Calu3 (cell line): ENCODE measurements around the gene LDLRAD4. TPM values are rescaled to one million over a fixed set of nuclear protein-coding genes. Genes with fewer than 3 reads are reported as not detected.

ENCODE experiments used
- BruUV-seq: library from RNA; stranded (reverse); fragments of 400-500 nt; replicated peaks from 2 replicates; lab custom pipeline; 2021; lab: Mats Ljungman, UMichigan
- CTCF ChIA-PET: fragments of 300-600 bp; sonication (Branson Sonifier 250); formaldehyde crosslinking; loops from one replicate; lab custom pipeline; 2022; ENCODE audit warnings: antibody characterized with exemption; lab: Charles Lee
- DNase-seq: peaks from one replicate; pipeline ENCODE4 v3.0.0; 2022
- H3K27ac Mint-ChIP-seq: one replicate; pipeline ENCODE4 v1.8.0; 2022; ENCODE audit warnings: mixed read lengths; ENCODE audit not compliant: unreplicated experiment
- H3K27me3 Mint-ChIP-seq: one replicate; pipeline ENCODE4 v1.8.0; 2022; ENCODE audit warnings: mixed read lengths; ENCODE audit not compliant: unreplicated experiment
- H3K36me3 Mint-ChIP-seq: one replicate; pipeline ENCODE4 v1.8.0; 2022; ENCODE audit warnings: mild to moderate bottlenecking, moderate library complexity, mixed read lengths; ENCODE audit not compliant: insufficient read depth, unreplicated experiment
- H3K4me1 Mint-ChIP-seq: one replicate; pipeline ENCODE4 v1.8.0; 2022; ENCODE audit warnings: mild to moderate bottlenecking, low read depth, mixed read lengths; ENCODE audit not compliant: unreplicated experiment
- H3K4me3 Mint-ChIP-seq: one replicate; pipeline ENCODE4 v1.8.0; 2022; ENCODE audit warnings: mild to moderate bottlenecking, low read depth, moderate library complexity, mixed read lengths; ENCODE audit not compliant: unreplicated experiment
- H3K9me3 Mint-ChIP-seq: one replicate; pipeline ENCODE4 v1.8.0; 2022; ENCODE audit warnings: low read depth, mixed read lengths; ENCODE audit not compliant: unreplicated experiment
- intact Hi-C: fragments of 100-400 bp; cut with micrococcal nuclease; formaldehyde crosslinking; loops from one replicate; pipeline ENCODE4 v1.10.0; 2022; ENCODE audit not compliant: unreplicated experiment
- total RNA-seq: library from RNA; stranded (reverse); gene quantifications from 2 replicates; pipeline ENCODE4 v1.2.3, GENCODE V29; 2022
- TF ChIP-seq, protein P1 (sequence below): fragments of 200-600 bp; IDR thresholded peaks from one replicate; pipeline ENCODE4 v1.8.0; 2022; ENCODE audit warnings: antibody characterized with exemption; ENCODE audit not compliant: unreplicated experiment

The LDLRAD4 gene
- total RNA-seq, 1 experiment from 2014 or later = 0.50 TPM

DNA sequence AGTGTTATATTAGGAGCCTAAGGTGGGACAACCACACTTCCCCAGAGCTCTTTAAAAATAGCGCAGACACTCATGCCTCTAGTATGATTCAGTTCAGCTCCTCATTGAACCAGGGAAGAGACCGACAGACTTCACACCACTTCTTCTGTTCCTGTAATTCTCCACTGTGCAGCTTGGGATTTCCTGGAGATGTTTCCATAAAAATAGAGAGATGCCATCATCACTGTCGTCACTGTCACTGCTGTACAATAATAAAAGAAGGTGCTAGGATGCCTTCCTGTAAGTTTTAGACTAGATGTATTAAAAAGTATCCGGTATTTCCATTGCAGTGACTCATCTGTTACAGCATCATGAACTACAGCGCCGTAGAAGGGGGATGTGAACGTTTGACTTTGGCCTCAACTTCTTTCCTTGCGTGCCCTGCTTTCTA is 396.9 kb downstream of the LDLRAD4 start:
- H3K4me3 Mint-ChIP-seq = no peak overlapping the region
- CTCF ChIA-PET = no interaction called here
- H3K4me1 Mint-ChIP-seq = no peaks in the 10 kb centered on the region
- no peaks in the 10 kb centered on the region for H3K36me3 Mint-ChIP-seq
- TF ChIP-seq, protein P1, sequence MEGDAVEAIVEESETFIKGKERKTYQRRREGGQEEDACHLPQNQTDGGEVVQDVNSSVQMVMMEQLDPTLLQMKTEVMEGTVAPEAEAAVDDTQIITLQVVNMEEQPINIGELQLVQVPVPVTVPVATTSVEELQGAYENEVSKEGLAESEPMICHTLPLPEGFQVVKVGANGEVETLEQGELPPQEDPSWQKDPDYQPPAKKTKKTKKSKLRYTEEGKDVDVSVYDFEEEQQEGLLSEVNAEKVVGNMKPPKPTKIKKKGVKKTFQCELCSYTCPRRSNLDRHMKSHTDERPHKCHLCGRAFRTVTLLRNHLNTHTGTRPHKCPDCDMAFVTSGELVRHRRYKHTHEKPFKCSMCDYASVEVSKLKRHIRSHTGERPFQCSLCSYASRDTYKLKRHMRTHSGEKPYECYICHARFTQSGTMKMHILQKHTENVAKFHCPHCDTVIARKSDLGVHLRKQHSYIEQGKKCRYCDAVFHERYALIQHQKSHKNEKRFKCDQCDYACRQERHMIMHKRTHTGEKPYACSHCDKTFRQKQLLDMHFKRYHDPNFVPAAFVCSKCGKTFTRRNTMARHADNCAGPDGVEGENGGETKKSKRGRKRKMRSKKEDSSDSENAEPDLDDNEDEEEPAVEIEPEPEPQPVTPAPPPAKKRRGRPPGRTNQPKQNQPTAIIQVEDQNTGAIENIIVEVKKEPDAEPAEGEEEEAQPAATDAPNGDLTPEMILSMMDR = no peak
- H3K27ac Mint-ChIP-seq = no peak overlapping the region
- BruUV-seq = no TSS peak
- peaks cover 90% of the 10 kb centered on the region for H3K27me3 Mint-ChIP-seq
- H3K9me3 Mint-ChIP-seq = no peaks in the 10 kb centered on the region
- intact Hi-C loops = no loop called here
- no peak for DNase-seq

DNA sequence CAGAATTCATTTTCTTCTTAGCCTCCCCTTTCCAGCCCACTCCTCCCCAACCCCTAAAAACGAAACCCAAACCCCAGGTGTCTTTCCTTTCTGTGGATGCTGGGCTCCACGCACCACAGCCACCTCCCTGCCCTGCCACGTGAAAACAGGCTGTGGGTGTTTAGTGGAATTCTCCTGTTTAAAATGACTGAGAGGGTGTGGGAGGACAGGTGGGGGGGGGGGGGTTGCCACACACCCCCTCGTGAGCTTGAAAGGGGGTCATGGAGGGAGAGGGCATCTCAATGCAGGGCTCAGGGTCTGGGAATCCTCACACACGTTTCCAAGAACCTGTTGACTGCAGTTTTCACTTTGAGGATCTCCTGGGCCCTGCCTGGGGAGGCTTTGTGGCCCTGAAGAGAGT is 397.5 kb downstream of the LDLRAD4 start:
- no peaks in the 10 kb centered on the region for H3K36me3 Mint-ChIP-seq
- BruUV-seq = no TSS peak
- no peak for DNase-seq
- H3K27me3 Mint-ChIP-seq = peaks cover 93% of the 10 kb centered on the region
- H3K27ac Mint-ChIP-seq = no peak overlapping the region
- CTCF ChIA-PET = no interaction called here
- TF ChIP-seq, protein P1 = no peak
- intact Hi-C loops = no loop called here
- no peak overlapping the region for H3K4me3 Mint-ChIP-seq
- H3K9me3 Mint-ChIP-seq = no peaks in the 10 kb centered on the region
- H3K4me1 Mint-ChIP-seq = no peaks in the 10 kb centered on the region

DNA sequence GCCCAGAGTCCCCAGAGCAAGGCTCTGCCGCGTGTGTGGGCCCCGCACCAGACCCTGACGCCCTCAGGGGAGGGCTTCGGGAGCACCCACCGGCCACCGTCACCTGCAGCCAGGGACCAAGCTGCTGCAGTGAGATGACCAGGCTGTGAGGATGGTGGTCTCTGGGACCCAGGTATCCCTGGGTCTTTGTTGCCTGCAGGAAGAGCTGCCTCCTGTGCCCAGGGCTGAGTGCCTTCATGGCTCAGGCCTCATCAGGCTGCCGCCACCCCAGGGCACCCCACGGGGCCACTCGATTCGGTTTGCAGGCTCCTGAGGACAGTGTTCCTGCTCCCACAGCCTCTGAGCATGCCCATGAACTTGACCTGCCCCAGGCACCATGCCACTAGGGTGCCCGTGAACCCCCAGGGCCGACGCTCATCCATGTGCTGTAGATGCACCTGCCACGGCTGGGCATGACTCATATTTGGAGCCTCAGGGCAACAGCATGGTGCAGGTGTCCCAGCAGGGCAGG is 398.0 kb downstream of the LDLRAD4 start:
- H3K27ac Mint-ChIP-seq = no peak overlapping the region
- no peaks in the 10 kb centered on the region for H3K36me3 Mint-ChIP-seq
- peaks cover 93% of the 10 kb centered on the region for H3K27me3 Mint-ChIP-seq
- H3K9me3 Mint-ChIP-seq = no peaks in the 10 kb centered on the region
- DNase-seq = no peak
- no TSS peak for BruUV-seq
- no peaks in the 10 kb centered on the region for H3K4me1 Mint-ChIP-seq
- CTCF ChIA-PET = no interaction called here
- no peak overlapping the region for H3K4me3 Mint-ChIP-seq
- TF ChIP-seq, protein P1 = no peak
- intact Hi-C loops = no loop called here

DNA sequence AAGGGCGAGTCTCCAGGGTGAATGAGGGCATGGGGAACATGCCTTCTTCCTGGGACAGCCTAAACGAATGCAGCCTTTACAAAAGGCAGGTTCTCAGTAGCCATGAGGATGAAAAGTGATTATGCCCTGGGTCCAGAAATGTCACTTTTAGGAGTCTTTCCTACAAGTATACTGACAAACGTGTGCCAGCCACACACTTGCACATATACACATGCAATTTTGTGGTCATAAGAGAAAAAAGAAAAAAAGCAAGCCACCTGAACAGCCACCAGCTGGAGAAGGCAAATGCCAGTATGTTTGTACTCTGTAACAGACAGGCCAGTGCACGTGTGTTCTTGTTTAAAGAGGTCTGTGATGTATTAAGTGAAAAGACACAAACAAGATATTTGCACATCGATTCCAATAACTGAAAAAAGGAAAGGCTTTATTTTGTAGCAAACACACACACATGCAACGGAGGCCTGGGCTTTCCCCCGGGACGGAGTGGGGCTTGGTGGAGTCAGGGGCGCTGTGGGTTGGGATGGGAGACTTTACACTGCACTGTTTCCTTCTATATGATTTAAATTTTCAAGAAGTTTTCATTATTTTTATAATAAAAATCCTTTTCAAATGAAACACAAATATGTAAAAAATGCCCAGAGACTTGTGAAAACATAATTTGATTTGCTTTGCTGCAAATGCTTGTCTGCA is 399.4 kb downstream of the LDLRAD4 start:
- no peak overlapping the region for H3K4me3 Mint-ChIP-seq
- H3K4me1 Mint-ChIP-seq = no peaks in the 10 kb centered on the region
- intact Hi-C loops = no loop called here

More for the DNA sequence above, 399.4 kb downstream of the LDLRAD4 start:
- Mint-ChIP-seq H3K27ac (no peak overlapping the region), H3K27me3 (peaks cover 93% of the 10 kb centered on the region), H3K9me3 (no peaks in the 10 kb centered on the region), H3K36me3 (no peaks in the 10 kb centered on the region)
- TF ChIP-seq, protein P1 = no peak
- DNase-seq = no peak
- no TSS peak for BruUV-seq
- CTCF ChIA-PET = no interaction called here
